ENCODE results near the gene SARDH. TPM values are rescaled to one million over a fixed set of nuclear protein-coding genes. Genes with fewer than 3 reads are reported as not detected.

The SARDH gene
- total and polyA plus RNA-seq, 2 of the 13 experiments (the other 11 are each of a cell fraction or from before 2014, with no cell fraction given): 11.6 to 34.9 TPM

GRCh38 chr9:133775951-133776905, 38.1 kb upstream of the SARDH start:
- in situ Hi-C loops (cut with HindIII; ENCODE audit: extremely low pct_ligation_motif_present, low pct_unique_long_range_greater_than_20kb): no loop called here
- TF ChIP-seq SMARCC2 (IDR thresholded peaks at IDR 0.05) (no peak), ZNF720 (CRISPR knock-in tag; IDR thresholded peaks at IDR 0.05) (no peak), SAP130 (CRISPR knock-in tag; IDR thresholded peaks at IDR 0.05; ENCODE audit: low read depth) (no peak), AGO2 (optimal IDR thresholded peaks at IDR 0.05; ENCODE audit: low read depth, low read length) (peak; percentile 67)
- ChIA-PET CTCF (ENCODE audit: low intra/inter-chr PET ratio, low total read pairs) (no interaction called here), POLR2A (no interaction called here)
- H4K20me1 ChIP-seq (ENCODE audit: insufficient read depth, low read length): no peaks in the 10 kb centered on the region; the same call in 1 of the 2 replicates
- no peaks in the 10 kb centered on the region for H3K79me2 ChIP-seq (ENCODE audit: insufficient read depth, low read length)
- WGBS (ENCODE audit: low lambda C conversion rate): 100% methylated on average over 5 of the region's 27 CpGs
- H3K9me3 ChIP-seq (ENCODE audit: low read length): 0 out of 2 replicates have a peak, but pooled peaks cover 5% of the 10 kb centered on the region
- no peaks in the 10 kb centered on the region for H3K4me1 ChIP-seq (ENCODE audit: insufficient read depth, low read length)
- no peak for ATAC-seq
- H3K4me3 ChIP-seq (replicated peaks in 1 of 3; ENCODE audit: insufficient read depth in 1 of 3, low read depth in 2 of 3, low read length in 3 of 3): no peak overlapping the region
- no peak overlapping the region for H3K9ac ChIP-seq (ENCODE audit: insufficient read depth, low read depth, low read length)
- BruUV-seq (replicated peaks): no TSS peak
- no peak for DNase-seq (ENCODE audit: low spot score)
- H3K27ac ChIP-seq (ENCODE audit: extremely low read length, insufficient read depth, low read length): no peak overlapping the region
- no peak for FAIRE-seq
- H3K4me2 ChIP-seq (ENCODE audit: low read depth, low read length): no peak overlapping the region
- no peaks in the 10 kb centered on the region for H3K27me3 ChIP-seq (ENCODE audit: control insufficient read depth in 1 of 2, insufficient read depth in 2 of 2, low read length in 2 of 2)
- intact Hi-C loops (cut with micrococcal nuclease; ENCODE audit: unreplicated experiment): no loop called here
- H3K36me3 ChIP-seq (replicated peaks in 1 of 2; ENCODE audit: control insufficient read depth in 1 of 2, insufficient read depth in 2 of 2, low read length in 2 of 2): peaks cover 36 to 74% of the 10 kb centered on the region in 2 experiments; a peak in 4 of 5 replicates
- H2AFZ ChIP-seq (ENCODE audit: low read length): no peak overlapping the region

DNA sequence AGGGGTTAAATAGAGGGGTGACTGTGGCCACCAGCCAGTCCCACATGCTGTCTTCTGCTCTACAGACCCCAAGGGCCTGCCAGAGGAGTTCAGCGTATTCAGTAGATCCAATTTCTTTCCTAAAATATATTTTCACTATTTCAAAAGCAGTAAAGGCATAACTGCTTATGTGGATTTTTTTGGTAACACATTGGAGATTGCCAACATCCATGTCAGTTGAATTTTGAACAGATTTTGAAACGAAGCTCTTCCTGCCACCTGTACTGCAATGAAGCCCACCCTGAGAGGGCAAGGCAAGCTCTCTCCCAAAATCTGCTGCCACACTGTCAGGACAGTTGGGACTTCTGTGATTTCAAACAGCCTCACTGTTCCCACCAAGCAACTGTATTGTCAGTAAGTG, 37.1 kb upstream of the SARDH start:
- in situ Hi-C loops (cut with HindIII; ENCODE audit: extremely low pct_ligation_motif_present, low pct_unique_long_range_greater_than_20kb): no loop called here

More for the DNA sequence above, 37.1 kb upstream of the SARDH start:
- Histone ChIP-seq H3K4me2 (ENCODE audit: low read depth, low read length) (no peak overlapping the region), H3K9ac (ENCODE audit: insufficient read depth, low read depth, low read length) (no peak overlapping the region), H3K36me3 (replicated peaks in 1 of 2; ENCODE audit: control insufficient read depth in 1 of 2, insufficient read depth in 2 of 2, low read length in 2 of 2) (peaks cover 29 to 68% of the 10 kb centered on the region in 2 experiments; a peak in 4 of 5 replicates), H4K20me1 (ENCODE audit: insufficient read depth, low read length) (no peaks in the 10 kb centered on the region), H3K9me3 (ENCODE audit: low read length) (0 out of 2 replicates have a peak, but pooled peaks cover 5% of the 10 kb centered on the region), H3K4me1 (ENCODE audit: insufficient read depth, low read length) (no peaks in the 10 kb centered on the region), H2AFZ (ENCODE audit: low read length) (no peak overlapping the region), H3K79me2 (ENCODE audit: insufficient read depth, low read length) (no peaks in the 10 kb centered on the region), H3K27me3 (ENCODE audit: control insufficient read depth in 1 of 2, insufficient read depth in 2 of 2, low read length in 2 of 2) (no peaks in the 10 kb centered on the region), H3K4me3 (replicated peaks in 1 of 3; ENCODE audit: insufficient read depth in 1 of 3, low read depth in 2 of 3, low read length in 3 of 3) (no peak overlapping the region), H3K27ac (ENCODE audit: extremely low read length, insufficient read depth, low read length) (no peak overlapping the region)
- ChIA-PET POLR2A (no interaction called here), CTCF (ENCODE audit: low intra/inter-chr PET ratio, low total read pairs) (no interaction called here)
- DNase-seq (ENCODE audit: low spot score) (no peak), FAIRE-seq (no peak), ATAC-seq (no peak)
- TF ChIP-seq PRPF4 (IDR thresholded peaks at IDR 0.05; ENCODE audit: low read depth, low read length, poor library complexity, severe bottlenecking): no peak
- TF ChIP-seq, protein P1, sequence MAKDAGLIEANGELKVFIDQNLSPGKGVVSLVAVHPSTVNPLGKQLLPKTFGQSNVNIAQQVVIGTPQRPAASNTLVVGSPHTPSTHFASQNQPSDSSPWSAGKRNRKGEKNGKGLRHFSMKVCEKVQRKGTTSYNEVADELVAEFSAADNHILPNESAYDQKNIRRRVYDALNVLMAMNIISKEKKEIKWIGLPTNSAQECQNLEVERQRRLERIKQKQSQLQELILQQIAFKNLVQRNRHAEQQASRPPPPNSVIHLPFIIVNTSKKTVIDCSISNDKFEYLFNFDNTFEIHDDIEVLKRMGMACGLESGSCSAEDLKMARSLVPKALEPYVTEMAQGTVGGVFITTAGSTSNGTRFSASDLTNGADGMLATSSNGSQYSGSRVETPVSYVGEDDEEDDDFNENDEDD (CRISPR knock-in tag; IDR thresholded peaks at IDR 0.05; ENCODE audit: borderline replicate concordance): no peak
- no peak for TF ChIP-seq CEBPG (CRISPR knock-in tag; IDR thresholded peaks at IDR 0.05)
- BruUV-seq (replicated peaks): no TSS peak
- WGBS (ENCODE audit: low lambda C conversion rate): 92% methylated on average over 2 of the region's 2 CpGs
- intact Hi-C loops (cut with micrococcal nuclease; ENCODE audit: unreplicated experiment): no loop called here
